SK-N-MC (cell line): ENCODE results near the gene NDST1.
A peak's percentile ranks its signal among the peaks of the same experiment; 100 is the strongest.

Experiments used
- DNase-seq: peaks from one replicate; pipeline ENCODE4 v3.0.0-alpha.2; 2011; ENCODE audit warnings: low read depth, low spot score
- H3K27ac ChIP-seq: fragments of 200-600 bp; sonication (generic); 2 replicates; pipeline ENCODE4 v1.5.1; 2016; ENCODE audit warnings: mixed run types
- H3K36me3 ChIP-seq: fragments of 200-600 bp; sonication (generic); 2 replicates; pipeline ENCODE4 v1.6.1; 2017; ENCODE audit warnings: antibody characterized with exemption, low read length, mixed read lengths; ENCODE audit not compliant: insufficient read depth
- H3K4me3 ChIP-seq: fragments of 200-600 bp; sonication (generic); 2 replicates; pipeline ENCODE4 v1.5.1; 2016
- H3K9ac ChIP-seq: fragments of 200-600 bp; sonication (generic); 2 replicates; pipeline ENCODE4 v1.8.0; 2017; ENCODE audit warnings: mixed run types, mixed read lengths; ENCODE audit not compliant: insufficient read length
- H3K9me3 ChIP-seq: fragments of 200-600 bp; sonication (generic); 2 replicates; pipeline ENCODE4 v1.6.1; 2017; ENCODE audit warnings: low read depth, mild to moderate bottlenecking, antibody characterized with exemption, low read length, moderate library complexity, mixed read lengths
- EZH2 ChIP-seq: fragments of 200-600 bp; sonication (generic); IDR thresholded peaks from one replicate; pipeline ENCODE4 v1.6.1; 2017; ENCODE audit warnings: antibody characterized with exemption
- FOXP2 ChIP-seq: optimal IDR thresholded peaks from 2 replicates; pipeline ENCODE3; 2011; ENCODE audit warnings: mild to moderate bottlenecking, moderate library complexity; ENCODE audit not compliant: insufficient read depth; ENCODE audit errors: extremely low read length, control extremely low read depth
- POLR2AphosphoS5 ChIP-seq: IDR thresholded peaks from 2 replicates; pipeline ENCODE4 v1.6.1; 2012; ENCODE audit warnings: mild to moderate bottlenecking, low read depth, low read length, borderline replicate concordance

The NDST1 gene

GRCh38 chr5:150502847-150503246 lies 5.1 kb upstream of the NDST1 start:
- no peaks in the 10 kb centered on the region for H3K36me3 ChIP-seq
- TF ChIP-seq FOXP2: no peak
- TF ChIP-seq POLR2AphosphoS5: no peak
- no peak for TF ChIP-seq EZH2
- no peak overlapping the region for H3K9ac ChIP-seq
- no peaks in the 10 kb centered on the region for H3K9me3 ChIP-seq
- H3K4me3 ChIP-seq: no peak overlapping the region
- DNase-seq: no peak
- H3K27ac ChIP-seq: no peak overlapping the region

DNA sequence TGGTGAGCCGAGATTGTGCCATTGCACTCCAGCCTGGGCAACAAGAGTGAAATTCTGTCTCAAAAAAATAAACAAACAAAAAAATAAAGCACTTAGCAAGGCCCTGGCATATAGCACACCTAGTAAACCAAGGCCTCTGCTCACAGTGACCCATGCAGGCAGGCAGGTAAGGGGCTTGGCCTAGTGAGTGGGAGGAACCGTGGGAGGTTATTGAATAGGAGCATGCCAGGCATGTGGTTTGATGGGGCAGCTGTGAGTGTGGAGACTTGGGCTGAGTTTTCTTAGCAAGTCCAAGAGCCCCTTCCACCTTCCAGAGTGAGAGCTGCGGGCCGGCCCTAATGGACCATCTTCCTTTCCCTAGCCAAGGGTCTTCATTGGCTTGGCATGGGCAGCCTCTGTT lies 4.5 kb upstream of the NDST1 start:
- H3K9me3 ChIP-seq: no peaks in the 10 kb centered on the region
- H3K36me3 ChIP-seq: no peaks in the 10 kb centered on the region
- TF ChIP-seq EZH2: no peak
- no peak for TF ChIP-seq FOXP2
- no peak for TF ChIP-seq POLR2AphosphoS5
- H3K27ac ChIP-seq: no peak overlapping the region
- H3K4me3 ChIP-seq: no peak overlapping the region
- no peak overlapping the region for H3K9ac ChIP-seq
- no peak for DNase-seq

DNA sequence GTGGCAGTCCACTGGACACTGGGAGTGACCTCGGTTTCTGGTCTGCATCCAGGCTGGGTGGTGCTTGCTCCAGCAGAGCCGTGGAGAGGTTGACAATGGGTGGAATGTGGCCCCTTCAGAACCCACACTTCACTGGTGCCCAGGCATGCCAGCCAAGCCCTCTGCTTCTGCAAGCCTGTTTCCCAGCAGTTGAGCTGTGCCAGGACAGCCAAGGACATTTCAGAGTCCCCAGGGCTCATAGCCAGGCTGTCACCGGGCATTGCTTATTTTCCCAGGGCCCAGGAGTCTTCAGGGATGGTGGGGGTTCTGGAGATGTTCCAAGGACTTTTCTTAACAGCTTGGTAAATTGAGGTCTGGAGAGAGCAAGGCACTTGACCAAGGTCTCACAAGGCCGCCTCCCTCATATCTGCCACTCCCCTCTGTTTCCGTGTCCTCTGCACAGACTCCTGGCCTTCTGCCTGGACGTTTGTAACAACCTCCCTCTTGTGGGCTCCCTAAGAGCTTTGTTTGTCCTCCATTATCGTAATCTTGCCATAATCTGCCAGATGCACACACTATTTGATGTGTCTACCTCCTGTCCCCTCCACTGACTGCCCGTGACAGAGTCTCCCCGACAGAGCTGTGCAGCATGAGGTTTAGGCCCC lies 3.8 kb upstream of the NDST1 start:
- H3K36me3 ChIP-seq: no peaks in the 10 kb centered on the region
- DNase-seq: no peak
- H3K9me3 ChIP-seq: no peaks in the 10 kb centered on the region
- no peak overlapping the region for H3K9ac ChIP-seq
- no peak overlapping the region for H3K4me3 ChIP-seq
- no peak for TF ChIP-seq EZH2
- TF ChIP-seq FOXP2: no peak
- no peak for TF ChIP-seq POLR2AphosphoS5
- H3K27ac ChIP-seq: no peak overlapping the region

DNA sequence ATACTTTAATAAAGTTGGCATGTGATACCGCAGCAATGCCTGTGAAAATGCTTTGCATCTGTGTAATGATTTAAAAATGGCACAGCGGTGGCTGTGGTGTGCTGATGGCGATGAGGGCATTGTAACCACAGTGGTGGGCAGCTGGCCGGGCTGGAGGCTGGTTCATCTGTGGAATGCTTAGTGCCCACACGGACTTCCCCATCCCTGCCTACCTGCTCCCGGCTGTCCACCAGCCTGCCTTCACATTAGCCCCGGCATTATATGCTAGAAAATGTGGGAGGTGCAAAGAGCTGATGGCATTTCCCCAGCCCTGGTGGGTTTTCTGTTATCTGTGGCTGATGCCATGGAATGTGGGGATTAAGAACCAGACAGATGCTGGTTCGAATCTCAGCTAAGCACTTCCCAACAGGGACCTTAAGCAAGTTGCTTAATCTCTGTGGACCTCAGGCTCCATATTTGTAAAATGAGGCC lies 2.9 kb upstream of the NDST1 start:
- no peak overlapping the region for H3K9ac ChIP-seq
- H3K9me3 ChIP-seq: no peaks in the 10 kb centered on the region
- DNase-seq: no peak
- H3K36me3 ChIP-seq: no peaks in the 10 kb centered on the region
- no peak overlapping the region for H3K4me3 ChIP-seq
- no peak for TF ChIP-seq EZH2
- no peak for TF ChIP-seq POLR2AphosphoS5
- TF ChIP-seq FOXP2: no peak
- H3K27ac ChIP-seq: no peak overlapping the region

DNA sequence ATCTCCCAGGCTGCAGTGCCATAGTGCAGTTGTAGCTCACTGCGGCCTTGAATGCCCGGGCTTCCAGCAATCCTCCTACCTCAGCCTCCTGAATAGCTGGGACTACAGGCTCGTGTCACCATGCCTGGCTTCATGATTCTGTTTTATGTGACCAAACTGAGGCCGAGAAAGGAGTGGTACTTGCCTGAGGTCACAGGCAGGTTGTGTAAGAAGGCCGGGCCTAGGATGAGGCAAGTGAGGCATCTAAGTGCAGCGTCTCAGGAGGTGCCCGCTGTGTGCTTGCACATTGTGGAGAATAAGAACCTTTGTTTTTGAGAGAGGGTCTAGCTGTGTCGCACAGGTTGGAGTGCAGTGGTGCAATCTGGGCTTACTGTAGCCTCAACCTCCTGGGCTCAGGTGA lies 2.1 kb upstream of the NDST1 start:
- H3K9ac ChIP-seq: no peak overlapping the region
- H3K9me3 ChIP-seq: no peaks in the 10 kb centered on the region
- H3K27ac ChIP-seq: no peak overlapping the region
- TF ChIP-seq POLR2AphosphoS5 (no peak), EZH2 (no peak), FOXP2 (no peak)
- DNase-seq: no peak
- H3K36me3 ChIP-seq: no peaks in the 10 kb centered on the region
- H3K4me3 ChIP-seq: no peak overlapping the region

DNA sequence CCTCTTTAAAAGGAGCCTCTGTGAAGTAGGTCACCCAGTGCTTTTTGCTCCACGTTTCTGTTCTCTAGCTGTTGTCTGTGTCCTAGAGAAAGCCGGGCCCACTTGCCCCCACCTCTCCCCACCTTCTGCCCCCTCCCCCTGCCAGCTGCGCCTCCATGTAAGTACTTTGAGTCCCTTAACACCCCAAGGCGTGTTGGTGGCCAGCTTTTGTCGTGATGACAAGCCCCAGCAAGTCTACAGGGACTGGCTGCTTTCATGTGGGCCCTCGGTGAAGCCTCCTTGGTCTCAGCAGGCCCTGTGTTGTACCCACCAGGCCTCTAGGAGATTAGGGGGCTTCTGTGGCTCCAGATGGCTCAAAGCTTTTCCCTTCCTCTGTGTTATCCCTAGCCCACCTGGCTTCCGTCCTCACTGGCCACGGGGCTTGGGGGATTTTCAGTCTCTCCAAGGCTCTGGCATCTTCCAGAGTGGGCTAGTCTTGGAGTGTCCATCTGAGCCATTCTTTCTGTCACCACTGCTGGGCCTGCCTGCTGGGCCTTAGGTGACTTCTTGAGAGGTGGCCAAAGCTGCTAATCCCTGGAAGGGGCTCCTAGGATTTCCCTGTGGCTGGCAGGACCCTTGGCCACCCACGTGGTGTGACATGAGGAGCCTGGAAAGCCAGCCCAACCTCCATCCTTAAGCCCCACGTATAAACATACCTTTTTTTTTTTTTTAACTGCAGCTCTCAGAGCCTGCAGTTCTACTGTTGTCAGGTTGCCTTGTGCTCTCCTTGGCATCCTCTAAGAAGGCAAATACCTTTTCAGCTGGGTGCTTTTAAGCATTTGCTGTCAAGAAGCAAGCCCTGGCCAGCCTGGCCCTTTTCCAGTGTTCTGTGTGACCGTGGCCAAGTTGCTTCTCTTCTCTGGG lies 1.1 kb upstream of the NDST1 start:
- Histone ChIP-seq H3K9me3 (no peaks in the 10 kb centered on the region), H3K36me3 (no peaks in the 10 kb centered on the region), H3K9ac (no peak overlapping the region), H3K4me3 (no peak overlapping the region), H3K27ac (no peak overlapping the region)
- DNase-seq: no peak
- TF ChIP-seq FOXP2 (no peak), EZH2 (no peak), POLR2AphosphoS5 (no peak)

GRCh38 chr5:150508277-150508640 lies 328 bp downstream of the NDST1 start:
- H3K27ac ChIP-seq: no peak overlapping the region
- TF ChIP-seq EZH2 (no peak), POLR2AphosphoS5 (no peak), FOXP2 (no peak)
- H3K4me3 ChIP-seq: no peak overlapping the region
- H3K36me3 ChIP-seq: no peaks in the 10 kb centered on the region
- no peak overlapping the region for H3K9ac ChIP-seq
- no peak for DNase-seq
- H3K9me3 ChIP-seq: no peaks in the 10 kb centered on the region

GRCh38 chr5:150508828-150509227 lies 897 bp downstream of the NDST1 start:
- Histone ChIP-seq H3K9me3 (no peaks in the 10 kb centered on the region), H3K27ac (no peak overlapping the region), H3K9ac (no peak overlapping the region), H3K36me3 (no peaks in the 10 kb centered on the region), H3K4me3 (no peak overlapping the region)
- no peak for DNase-seq
- no peak for TF ChIP-seq FOXP2
- no peak for TF ChIP-seq EZH2
- no peak for TF ChIP-seq POLR2AphosphoS5

- TF ChIP-seq FOXP2: no peak
- TF ChIP-seq POLR2AphosphoS5: no peak
- TF ChIP-seq EZH2: no peak
- peak overlapping the region; percentile 46; the same call in 1 of the 2 replicates for H3K27ac ChIP-seq
- no peak overlapping the region for H3K9ac ChIP-seq
- DNase-seq: no peak
- H3K9me3 ChIP-seq: no peaks in the 10 kb centered on the region
- no peak overlapping the region for H3K4me3 ChIP-seq
- no peaks in the 10 kb centered on the region for H3K36me3 ChIP-seq
Observed at GRCh38 chr5:150509992-150510391, 2.1 kb downstream of the NDST1 start.
